Activated T-cell treated with anti-CD3 and anti-CD28 coated beads, Interleukin-2, amount 50 U/mL, for 24 hours (primary cell): ENCODE data around the gene PPP3CA.
"Not testable (repeated sequence)": the region's sequence is repeated elsewhere in the genome, so short reads cannot be mapped to it uniquely, and the experiment has no call there.

Experiments
- DNase-seq: peaks from one replicate; pipeline ENCODE4 v3.0.0-alpha.2; 2020
- H3K27ac Mint-ChIP-seq: 2 replicates; pipeline ENCODE4 v1.8.0; 2020; ENCODE audit warnings: mild to moderate bottlenecking, mixed read lengths
- H3K27me3 Mint-ChIP-seq: 2 replicates; pipeline ENCODE4 v1.8.0; 2020; ENCODE audit warnings: mixed read lengths
- H3K36me3 Mint-ChIP-seq: 2 replicates; pipeline ENCODE4 v1.8.0; 2020; ENCODE audit warnings: low read depth, mixed read lengths
- H3K4me1 Mint-ChIP-seq: 2 replicates; pipeline ENCODE4 v1.8.0; 2020; ENCODE audit warnings: low read depth, mixed read lengths
- H3K4me3 Mint-ChIP-seq: 2 replicates; pipeline ENCODE4 v1.8.0; 2020; ENCODE audit warnings: mild to moderate bottlenecking, moderate library complexity, mixed read lengths
- H3K9me3 Mint-ChIP-seq: 2 replicates; pipeline ENCODE4 v1.8.0; 2020; ENCODE audit warnings: mixed read lengths

The PPP3CA gene

DNA sequence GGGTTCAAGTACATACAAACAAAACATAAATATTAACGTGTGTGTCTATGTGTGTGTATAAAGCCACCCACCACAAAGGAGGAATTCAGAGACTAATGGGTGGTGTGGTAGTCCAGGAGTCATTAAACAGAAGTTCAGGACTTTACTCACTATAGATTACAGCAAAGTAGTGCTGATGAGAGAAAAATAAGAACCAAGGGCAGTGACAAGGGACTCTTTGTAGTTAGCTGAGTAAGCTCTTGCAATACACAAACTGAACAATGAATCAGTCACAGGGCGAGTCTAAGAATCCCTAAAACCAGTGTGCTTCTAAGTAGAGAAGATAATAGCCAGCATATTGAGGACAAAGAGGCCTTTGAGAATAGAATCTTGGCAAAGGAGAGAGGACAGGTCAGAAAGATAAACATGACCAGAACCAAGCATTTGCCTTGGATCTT is 232.4 kb downstream of the PPP3CA start:
- H3K4me1 Mint-ChIP-seq, result no peaks in the 10 kb centered on the region
- H3K9me3 Mint-ChIP-seq, result no peaks in the 10 kb centered on the region
- no peaks in the 10 kb centered on the region for H3K36me3 Mint-ChIP-seq
- H3K27me3 Mint-ChIP-seq, result no peaks in the 10 kb centered on the region
- no peak overlapping the region for H3K27ac Mint-ChIP-seq
- no peak for DNase-seq
- H3K4me3 Mint-ChIP-seq, result no peak overlapping the region

- Mint-ChIP-seq H3K36me3 (peaks cover 16% of the 10 kb centered on the region), H3K4me3 (no peak overlapping the region), H3K9me3 (no peaks in the 10 kb centered on the region), H3K4me1 (peaks cover 31% of the 10 kb centered on the region), H3K27me3 (no peaks in the 10 kb centered on the region), H3K27ac (peak overlapping the region; percentile 61)
- DNase-seq, result no peak
Measured at GRCh38 chr4:101104312-101105052, 242.8 kb downstream of the PPP3CA start.

- no peak for DNase-seq
- H3K36me3 Mint-ChIP-seq, result peaks cover 18% of the 10 kb centered on the region
- H3K9me3 Mint-ChIP-seq, result no peaks in the 10 kb centered on the region
- H3K27ac Mint-ChIP-seq, result peak overlapping the region; percentile 61
- H3K4me3 Mint-ChIP-seq, result no peak overlapping the region
- H3K27me3 Mint-ChIP-seq, result no peaks in the 10 kb centered on the region
- H3K4me1 Mint-ChIP-seq, result peaks cover 28% of the 10 kb centered on the region
Measured at GRCh38 chr4:101103381-101104142, 243.8 kb downstream of the PPP3CA start.

DNA sequence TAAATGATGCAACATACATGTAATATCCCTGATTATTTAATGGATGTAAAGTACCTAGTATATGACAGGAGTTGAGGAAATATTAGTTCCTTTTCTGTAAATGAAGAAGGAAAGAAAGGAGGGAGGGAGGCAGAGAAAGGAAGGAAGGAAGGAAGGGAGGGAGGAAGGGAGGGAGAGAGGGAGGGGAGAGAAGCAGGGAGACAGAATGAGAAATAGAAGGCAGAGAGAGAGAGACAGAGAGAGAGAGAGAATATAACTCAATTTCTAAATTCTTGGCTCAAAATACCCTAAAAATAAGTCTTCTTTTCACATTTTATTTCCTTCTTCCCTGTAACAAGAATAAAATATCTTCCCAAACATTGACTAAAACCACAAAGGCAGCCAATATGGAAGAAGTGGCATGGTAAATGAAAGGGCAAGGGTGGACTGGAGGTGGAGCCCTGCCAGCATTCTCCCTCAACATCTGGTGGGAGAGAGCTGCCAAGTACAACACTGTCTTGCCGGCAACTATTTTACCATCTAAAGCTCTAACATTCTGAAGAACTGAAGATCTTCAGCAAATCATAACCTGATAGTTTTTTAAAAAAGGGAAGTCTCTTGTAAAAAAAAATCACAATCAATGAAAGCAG is 245.1 kb downstream of the PPP3CA start:
- Mint-ChIP-seq H3K4me1 (peaks cover 28% of the 10 kb centered on the region), H3K27me3 (no peaks in the 10 kb centered on the region), H3K9me3 (no peaks in the 10 kb centered on the region), H3K27ac (no peak overlapping the region), H3K4me3 (no peak overlapping the region), H3K36me3 (peaks cover 21% of the 10 kb centered on the region)
- DNase-seq, result no peak

DNA sequence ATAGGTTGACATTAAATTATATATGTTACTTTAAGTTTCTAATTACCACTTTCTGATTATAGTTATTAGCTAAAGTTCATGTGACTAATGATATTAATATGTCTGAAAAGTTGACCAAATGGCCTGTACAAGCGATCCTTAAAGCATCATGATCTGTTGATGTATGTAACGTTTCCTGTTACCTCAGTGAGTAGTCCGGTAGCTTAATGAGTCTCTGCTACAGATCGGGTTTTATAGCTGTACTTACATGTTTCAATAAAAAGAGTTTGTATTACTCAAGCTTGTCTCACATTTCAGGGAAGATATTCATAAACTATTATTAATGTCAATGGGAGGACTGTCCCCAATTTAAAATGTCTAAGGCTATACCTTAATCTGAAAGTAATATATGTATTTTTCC is 246.3 kb downstream of the PPP3CA start:
- H3K4me3 Mint-ChIP-seq, result no peak overlapping the region
- H3K4me1 Mint-ChIP-seq, result peaks cover 25% of the 10 kb centered on the region
- no peaks in the 10 kb centered on the region for H3K9me3 Mint-ChIP-seq
- H3K27ac Mint-ChIP-seq, result no peak overlapping the region
- DNase-seq, result no peak
- peaks cover 19% of the 10 kb centered on the region for H3K36me3 Mint-ChIP-seq
- no peaks in the 10 kb centered on the region for H3K27me3 Mint-ChIP-seq

- no peak for DNase-seq
- peaks cover 10% of the 10 kb centered on the region for H3K4me1 Mint-ChIP-seq
- peaks cover 20% of the 10 kb centered on the region for H3K36me3 Mint-ChIP-seq
- no peaks in the 10 kb centered on the region for H3K27me3 Mint-ChIP-seq
- H3K27ac Mint-ChIP-seq, result no peak overlapping the region
- H3K4me3 Mint-ChIP-seq, result no peak overlapping the region
- no peaks in the 10 kb centered on the region for H3K9me3 Mint-ChIP-seq
Measured at GRCh38 chr4:101098666-101099400, 248.5 kb downstream of the PPP3CA start.

- not testable (repeated sequence) for H3K27ac Mint-ChIP-seq, H3K4me1 Mint-ChIP-seq, H3K4me3 Mint-ChIP-seq
Measured at GRCh38 chr4:101092609-101093008, 254.7 kb downstream of the PPP3CA start.

DNA sequence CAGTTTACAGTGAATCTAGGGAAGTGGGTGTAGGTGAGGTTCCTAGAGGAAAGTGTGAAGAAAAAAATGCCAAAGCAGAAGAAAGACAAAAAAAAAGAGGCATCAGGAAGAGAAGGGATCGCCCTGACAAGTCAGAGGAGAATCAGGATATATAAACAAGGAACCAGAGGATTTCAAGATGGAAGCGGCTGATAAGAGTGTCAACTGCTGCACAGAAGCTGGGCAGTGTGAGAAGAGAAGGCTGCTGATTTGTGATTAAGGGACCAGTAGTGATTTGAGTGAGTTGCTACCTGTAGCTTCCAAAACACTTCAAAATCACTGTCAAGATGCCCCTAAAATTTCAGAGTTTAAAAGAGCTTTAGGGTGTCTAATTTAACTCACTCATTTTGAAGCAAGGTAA is 258.2 kb downstream of the PPP3CA start:
- H3K9me3 Mint-ChIP-seq, result no peaks in the 10 kb centered on the region
- H3K4me1 Mint-ChIP-seq, result no peaks in the 10 kb centered on the region
- H3K4me3 Mint-ChIP-seq, result no peak overlapping the region
- H3K36me3 Mint-ChIP-seq, result peaks cover 35% of the 10 kb centered on the region
- no peaks in the 10 kb centered on the region for H3K27me3 Mint-ChIP-seq
- H3K27ac Mint-ChIP-seq, result no peak overlapping the region
- no peak for DNase-seq

More at GRCh38 chr4:101092609-101093008, 254.7 kb downstream of the PPP3CA start:
- DNase-seq, H3K9me3 Mint-ChIP-seq, H3K27me3 Mint-ChIP-seq: not testable (repeated sequence)
- H3K36me3 Mint-ChIP-seq, result peaks cover 28% of the 10 kb centered on the region

GRCh38 chr4:101086801-101087586 is 260.3 kb downstream of the PPP3CA start:
- H3K4me3 Mint-ChIP-seq, result no peak overlapping the region
- H3K4me1 Mint-ChIP-seq, result no peaks in the 10 kb centered on the region
- peaks cover 29% of the 10 kb centered on the region for H3K36me3 Mint-ChIP-seq
- H3K9me3 Mint-ChIP-seq, result no peaks in the 10 kb centered on the region
- H3K27me3 Mint-ChIP-seq, result no peaks in the 10 kb centered on the region
- DNase-seq, result no peak
- H3K27ac Mint-ChIP-seq, result no peak overlapping the region

DNA sequence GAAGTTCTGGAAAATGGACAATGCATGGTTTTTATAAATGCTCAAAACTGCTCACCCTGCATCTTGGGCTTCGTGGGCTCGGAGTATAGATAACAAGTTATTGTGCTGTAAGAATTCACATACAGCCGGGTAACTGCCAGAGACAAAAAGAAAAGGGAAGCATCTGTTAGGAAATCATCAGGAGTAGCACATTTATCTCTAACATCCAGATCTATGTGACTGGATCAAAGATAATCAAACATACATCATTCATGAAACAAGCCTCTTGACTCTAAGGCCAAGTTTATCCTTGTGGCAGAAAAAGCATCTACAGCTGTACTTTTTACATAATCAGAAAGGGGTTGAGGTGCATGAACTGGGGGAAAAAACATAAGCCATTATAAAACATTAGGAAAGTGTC is 264.2 kb downstream of the PPP3CA start:
- H3K4me3 Mint-ChIP-seq, result no peak overlapping the region

GRCh38 chr4:101081695-101082369 is 265.5 kb downstream of the PPP3CA start:
- peaks cover 32% of the 10 kb centered on the region for H3K36me3 Mint-ChIP-seq
- DNase-seq, result no peak
- H3K4me3 Mint-ChIP-seq, result no peak overlapping the region
- no peak overlapping the region for H3K27ac Mint-ChIP-seq
- no peaks in the 10 kb centered on the region for H3K4me1 Mint-ChIP-seq
- H3K9me3 Mint-ChIP-seq, result no peaks in the 10 kb centered on the region
- H3K27me3 Mint-ChIP-seq, result no peaks in the 10 kb centered on the region

More for the DNA sequence above, 264.2 kb downstream of the PPP3CA start:
- DNase-seq, result no peak
- H3K27me3 Mint-ChIP-seq, result no peaks in the 10 kb centered on the region
- H3K36me3 Mint-ChIP-seq, result peaks cover 42% of the 10 kb centered on the region
- H3K9me3 Mint-ChIP-seq, result no peaks in the 10 kb centered on the region
- H3K4me1 Mint-ChIP-seq, result no peaks in the 10 kb centered on the region
- no peak overlapping the region for H3K27ac Mint-ChIP-seq

DNA sequence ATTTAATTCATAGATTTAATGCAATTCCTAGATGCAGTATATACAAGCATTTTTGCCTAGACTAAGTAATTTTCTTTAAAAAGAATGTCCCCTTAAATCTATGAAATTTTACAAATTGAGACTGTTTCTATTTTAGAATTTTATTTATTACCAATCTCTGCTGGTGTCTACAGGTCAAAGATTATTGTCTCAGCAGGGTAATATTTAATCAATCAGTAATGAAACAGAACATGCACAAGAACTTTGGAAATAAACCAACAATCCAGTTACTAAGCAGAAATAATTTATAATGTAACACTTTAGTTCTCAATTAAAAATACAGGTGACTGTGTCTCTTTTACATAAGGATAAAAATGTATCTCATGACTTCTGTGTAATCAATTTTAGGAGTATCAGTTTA is 266.2 kb downstream of the PPP3CA start:
- Mint-ChIP-seq H3K9me3 (no peaks in the 10 kb centered on the region), H3K27ac (no peak overlapping the region), H3K36me3 (peaks cover 32% of the 10 kb centered on the region), H3K4me3 (no peak overlapping the region), H3K4me1 (no peaks in the 10 kb centered on the region), H3K27me3 (no peaks in the 10 kb centered on the region)
- no peak for DNase-seq

GRCh38 chr4:101078950-101079349 is 268.4 kb downstream of the PPP3CA start:
- H3K27ac Mint-ChIP-seq, result no peak overlapping the region
- H3K36me3 Mint-ChIP-seq, result peaks cover 34% of the 10 kb centered on the region
- DNase-seq, result no peak
- H3K27me3 Mint-ChIP-seq, result no peaks in the 10 kb centered on the region
- no peak overlapping the region for H3K4me3 Mint-ChIP-seq
- peaks cover 8% of the 10 kb centered on the region for H3K4me1 Mint-ChIP-seq
- no peaks in the 10 kb centered on the region for H3K9me3 Mint-ChIP-seq
